ENCODE results near the gene PLXNA4. TPM values are rescaled to one million over a fixed set of nuclear protein-coding genes. Genes with fewer than 3 reads are reported as not detected.

PLXNA4 gene
- total RNA-seq, 1 experiment from 2014 or later: 1.0 TPM

GRCh38 chr7:132562690-132563089 is 13.6 kb downstream of the PLXNA4 start:
- Histone ChIP-seq H3F3A (ENCODE audit: insufficient read depth, low read depth) (no peaks in the 10 kb centered on the region), H3K79me2 (ENCODE audit: low read depth) (no peaks in the 10 kb centered on the region), H4K20me1 (ENCODE audit: insufficient read depth) (no peaks in the 10 kb centered on the region), H3K9me3 (ENCODE audit: insufficient read depth, low read depth) (no peaks in the 10 kb centered on the region), H3K4me1 (replicated peaks; ENCODE audit: insufficient read depth) (no peaks in the 10 kb centered on the region), H2AFZ (no peak overlapping the region), H3K4me3 (no peak overlapping the region), H3K27ac (no peak overlapping the region), H3K27me3 (ENCODE audit: insufficient read depth, low read depth) (peaks cover 65% of the 10 kb centered on the region), H3K9me2 (ENCODE audit: insufficient read depth) (no peaks in the 10 kb centered on the region), H3K4me2 (no peak overlapping the region), H3K36me3 (ENCODE audit: low read depth) (no peaks in the 10 kb centered on the region)
- no peak for TF ChIP-seq EZH2 (IDR thresholded peaks at IDR 0.05; ENCODE audit: low read depth)
- TF ChIP-seq, protein P1, sequence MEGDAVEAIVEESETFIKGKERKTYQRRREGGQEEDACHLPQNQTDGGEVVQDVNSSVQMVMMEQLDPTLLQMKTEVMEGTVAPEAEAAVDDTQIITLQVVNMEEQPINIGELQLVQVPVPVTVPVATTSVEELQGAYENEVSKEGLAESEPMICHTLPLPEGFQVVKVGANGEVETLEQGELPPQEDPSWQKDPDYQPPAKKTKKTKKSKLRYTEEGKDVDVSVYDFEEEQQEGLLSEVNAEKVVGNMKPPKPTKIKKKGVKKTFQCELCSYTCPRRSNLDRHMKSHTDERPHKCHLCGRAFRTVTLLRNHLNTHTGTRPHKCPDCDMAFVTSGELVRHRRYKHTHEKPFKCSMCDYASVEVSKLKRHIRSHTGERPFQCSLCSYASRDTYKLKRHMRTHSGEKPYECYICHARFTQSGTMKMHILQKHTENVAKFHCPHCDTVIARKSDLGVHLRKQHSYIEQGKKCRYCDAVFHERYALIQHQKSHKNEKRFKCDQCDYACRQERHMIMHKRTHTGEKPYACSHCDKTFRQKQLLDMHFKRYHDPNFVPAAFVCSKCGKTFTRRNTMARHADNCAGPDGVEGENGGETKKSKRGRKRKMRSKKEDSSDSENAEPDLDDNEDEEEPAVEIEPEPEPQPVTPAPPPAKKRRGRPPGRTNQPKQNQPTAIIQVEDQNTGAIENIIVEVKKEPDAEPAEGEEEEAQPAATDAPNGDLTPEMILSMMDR (conservative IDR thresholded peaks at IDR 0.05): no peak
- POLR2A ChIA-PET (ENCODE audit: unreplicated experiment): no interaction called here
- CTCF ChIA-PET: no interaction called here
- no TSS peak for BruUV-seq (replicated peaks)
- intact Hi-C loops (cut with micrococcal nuclease; ENCODE audit: unreplicated experiment): no loop called here
- no peak for DNase-seq

DNA sequence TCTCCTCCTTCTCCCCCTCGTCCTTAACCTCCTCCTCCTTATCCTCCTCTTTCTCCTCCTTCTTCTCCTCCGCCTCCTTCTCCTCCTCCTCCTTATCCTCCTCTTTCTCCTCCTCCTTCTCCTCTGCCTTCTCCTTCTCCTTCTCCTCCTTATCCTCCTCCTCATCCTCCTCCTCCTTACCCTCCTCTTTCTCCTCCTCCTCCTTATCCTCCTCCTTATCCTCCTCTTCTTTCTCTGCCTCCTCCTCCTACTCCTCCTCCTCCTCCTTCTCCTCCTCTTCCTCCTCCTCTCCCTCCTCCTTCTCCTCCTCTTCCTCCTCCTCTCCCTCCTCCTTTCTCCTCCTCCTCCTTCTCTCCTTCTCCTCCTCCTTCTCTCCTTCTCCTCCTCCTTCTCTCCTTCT is 14.5 kb downstream of the PLXNA4 start:
- no peak for DNase-seq
- Histone ChIP-seq H3K4me1 (replicated peaks; ENCODE audit: insufficient read depth) (no peaks in the 10 kb centered on the region), H3F3A (ENCODE audit: insufficient read depth, low read depth) (no peaks in the 10 kb centered on the region), H3K4me2 (no peak overlapping the region), H3K9me3 (ENCODE audit: insufficient read depth, low read depth) (no peaks in the 10 kb centered on the region), H3K4me3 (no peak overlapping the region), H4K20me1 (ENCODE audit: insufficient read depth) (no peaks in the 10 kb centered on the region), H3K27ac (no peak overlapping the region), H3K36me3 (ENCODE audit: low read depth) (no peaks in the 10 kb centered on the region), H3K27me3 (ENCODE audit: insufficient read depth, low read depth) (peaks cover 60% of the 10 kb centered on the region), H2AFZ (no peak overlapping the region), H3K79me2 (ENCODE audit: low read depth) (no peaks in the 10 kb centered on the region), H3K9me2 (ENCODE audit: insufficient read depth) (no peaks in the 10 kb centered on the region)
- TF ChIP-seq EZH2 (IDR thresholded peaks at IDR 0.05; ENCODE audit: low read depth): no peak
- TF ChIP-seq, protein P1 (conservative IDR thresholded peaks at IDR 0.05): no peak
- ChIA-PET POLR2A (ENCODE audit: unreplicated experiment) (no interaction called here), CTCF (no interaction called here)
- no TSS peak for BruUV-seq (replicated peaks)
- intact Hi-C loops (cut with micrococcal nuclease; ENCODE audit: unreplicated experiment): no loop called here

DNA sequence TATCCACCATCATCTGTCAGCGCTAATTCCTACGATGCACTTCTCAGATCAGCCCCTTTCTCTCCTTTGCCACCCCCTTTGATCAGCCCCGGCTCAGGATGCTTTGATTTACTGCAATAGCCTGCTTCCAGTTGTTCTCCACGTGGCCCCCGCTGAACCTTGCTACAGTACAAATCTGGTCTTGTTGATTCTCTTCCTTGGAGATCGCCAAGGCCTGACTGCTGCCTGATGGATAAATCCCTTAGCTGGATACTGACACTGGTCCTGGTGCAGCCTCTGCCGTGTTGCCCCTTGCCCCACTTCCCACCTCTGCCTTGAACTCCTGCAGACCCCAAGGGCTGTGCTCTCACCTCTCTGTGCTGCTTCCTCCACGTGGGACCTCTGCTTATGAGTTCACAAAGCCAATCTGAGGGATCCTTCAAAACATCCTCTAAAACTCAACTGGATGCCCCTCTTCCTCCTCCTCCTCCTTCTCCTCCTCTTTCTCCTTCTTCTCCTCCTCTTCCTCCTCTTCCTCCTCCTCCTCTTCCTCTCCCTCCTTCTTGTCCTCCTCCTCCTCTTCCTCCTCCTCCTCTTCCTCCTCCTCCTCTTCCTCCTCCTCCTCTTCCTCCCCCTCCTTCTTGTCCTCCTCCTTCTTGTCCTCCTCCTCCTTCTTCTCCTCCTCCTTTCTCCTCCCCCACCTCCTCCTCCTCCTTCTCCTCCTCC is 15.3 kb downstream of the PLXNA4 start:
- BruUV-seq (replicated peaks): no TSS peak
- Histone ChIP-seq H3F3A (ENCODE audit: insufficient read depth, low read depth) (no peaks in the 10 kb centered on the region), H3K4me3 (no peak overlapping the region), H3K36me3 (ENCODE audit: low read depth) (no peaks in the 10 kb centered on the region), H3K4me2 (no peak overlapping the region), H4K20me1 (ENCODE audit: insufficient read depth) (no peaks in the 10 kb centered on the region), H3K9me2 (ENCODE audit: insufficient read depth) (no peaks in the 10 kb centered on the region), H3K27me3 (ENCODE audit: insufficient read depth, low read depth) (peaks cover 52% of the 10 kb centered on the region), H3K9me3 (ENCODE audit: insufficient read depth, low read depth) (no peaks in the 10 kb centered on the region), H3K27ac (no peak overlapping the region), H2AFZ (no peak overlapping the region), H3K4me1 (replicated peaks; ENCODE audit: insufficient read depth) (no peaks in the 10 kb centered on the region), H3K79me2 (ENCODE audit: low read depth) (no peaks in the 10 kb centered on the region)
- ChIA-PET CTCF (no interaction called here), POLR2A (ENCODE audit: unreplicated experiment) (no interaction called here)
- TF ChIP-seq, protein P1 (conservative IDR thresholded peaks at IDR 0.05): no peak
- TF ChIP-seq EZH2 (IDR thresholded peaks at IDR 0.05; ENCODE audit: low read depth): no peak
- DNase-seq: no peak
- intact Hi-C loops (cut with micrococcal nuclease; ENCODE audit: unreplicated experiment): no loop called here

Data from PC-9 (cell line).